ENCODE results near the gene CAPN13. TPM values are rescaled to one million over a fixed set of nuclear protein-coding genes. Genes with fewer than 3 reads are reported as not detected.
A peak's percentile ranks its signal among the peaks of the same experiment; 100 is the strongest.

CAPN13 gene
- total RNA-seq, 1 donor from 2014 or later: 19.2 TPM

DNA sequence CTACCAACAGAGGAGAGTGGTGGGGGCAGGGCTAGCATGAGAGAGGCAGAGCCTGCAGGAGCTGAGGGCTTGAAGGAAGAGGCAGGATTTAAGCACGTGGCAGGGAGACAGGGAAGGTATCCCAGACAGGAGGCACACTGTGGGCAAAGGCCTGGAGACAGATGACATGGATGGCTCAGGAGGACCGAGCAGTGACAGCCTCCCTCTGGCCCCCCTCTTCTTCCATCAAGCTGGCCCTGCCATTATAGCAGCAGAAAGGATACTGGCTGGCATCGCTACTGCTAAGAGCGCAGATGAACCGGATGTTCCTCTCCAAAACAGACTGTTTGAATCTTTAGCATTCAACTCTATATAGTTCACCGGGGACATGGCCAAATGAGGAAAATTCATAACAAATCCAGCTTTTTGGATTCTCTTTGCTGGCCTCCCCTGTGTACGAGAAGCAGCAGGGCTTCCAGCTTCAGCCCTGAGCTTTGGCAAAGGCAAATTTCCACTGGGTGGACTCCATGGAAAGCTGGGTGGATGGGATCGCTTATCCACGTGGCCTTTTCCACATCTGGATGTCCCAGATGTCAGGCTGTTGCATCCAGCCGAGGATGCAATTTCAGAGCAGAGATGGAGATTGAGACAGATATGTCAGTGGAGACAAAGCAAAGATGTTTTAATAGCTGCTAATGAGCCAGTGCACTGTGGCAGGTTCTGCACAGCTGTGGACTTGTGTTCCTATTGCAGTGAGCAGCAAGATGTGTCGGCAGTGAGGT is 36.2 kb downstream of the CAPN13 start:
- TF ChIP-seq, protein P1, sequence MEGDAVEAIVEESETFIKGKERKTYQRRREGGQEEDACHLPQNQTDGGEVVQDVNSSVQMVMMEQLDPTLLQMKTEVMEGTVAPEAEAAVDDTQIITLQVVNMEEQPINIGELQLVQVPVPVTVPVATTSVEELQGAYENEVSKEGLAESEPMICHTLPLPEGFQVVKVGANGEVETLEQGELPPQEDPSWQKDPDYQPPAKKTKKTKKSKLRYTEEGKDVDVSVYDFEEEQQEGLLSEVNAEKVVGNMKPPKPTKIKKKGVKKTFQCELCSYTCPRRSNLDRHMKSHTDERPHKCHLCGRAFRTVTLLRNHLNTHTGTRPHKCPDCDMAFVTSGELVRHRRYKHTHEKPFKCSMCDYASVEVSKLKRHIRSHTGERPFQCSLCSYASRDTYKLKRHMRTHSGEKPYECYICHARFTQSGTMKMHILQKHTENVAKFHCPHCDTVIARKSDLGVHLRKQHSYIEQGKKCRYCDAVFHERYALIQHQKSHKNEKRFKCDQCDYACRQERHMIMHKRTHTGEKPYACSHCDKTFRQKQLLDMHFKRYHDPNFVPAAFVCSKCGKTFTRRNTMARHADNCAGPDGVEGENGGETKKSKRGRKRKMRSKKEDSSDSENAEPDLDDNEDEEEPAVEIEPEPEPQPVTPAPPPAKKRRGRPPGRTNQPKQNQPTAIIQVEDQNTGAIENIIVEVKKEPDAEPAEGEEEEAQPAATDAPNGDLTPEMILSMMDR (IDR thresholded peaks at IDR 0.05): no peak
- DNase-seq (no peak), ATAC-seq (no peak)
- Histone ChIP-seq H3K4me3 (no peak overlapping the region), H3K27me3 (peaks cover 7% of the 10 kb centered on the region), H3K36me3 (no peaks in the 10 kb centered on the region), H3K27ac (no peak overlapping the region), H3K4me1 (no peaks in the 10 kb centered on the region), H3K9me3 (no peaks in the 10 kb centered on the region)
- intact Hi-C loops (cut with DNase I): no loop called here

DNA sequence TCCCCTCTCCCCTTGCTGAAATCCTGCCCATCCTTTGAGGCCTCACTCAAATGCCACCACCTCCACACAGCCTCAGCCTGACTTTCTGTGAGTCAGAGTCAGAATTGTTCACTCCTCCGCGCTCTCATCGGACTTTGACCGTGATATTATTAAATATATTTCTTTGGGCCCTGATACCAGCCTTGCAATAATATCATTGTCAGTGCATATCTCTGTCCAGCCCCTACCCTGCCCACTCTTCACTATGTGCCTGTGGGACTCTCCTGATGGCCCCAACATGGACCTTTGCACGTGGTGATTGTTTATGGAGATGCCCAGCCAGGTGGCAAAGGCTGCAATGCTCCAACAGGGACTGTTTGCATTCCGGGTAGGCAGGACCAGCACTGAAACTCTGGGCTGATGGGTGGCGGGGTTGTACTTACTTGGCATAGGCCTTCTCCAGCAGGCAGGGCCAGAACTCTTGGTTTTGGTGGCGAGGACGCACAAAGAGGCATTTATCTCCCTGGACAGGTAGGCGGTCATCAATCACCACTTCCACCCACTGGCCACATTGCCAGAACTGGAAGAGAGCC is 37.3 kb downstream of the CAPN13 start:
- intact Hi-C loops (cut with DNase I): no loop called here
- no peaks in the 10 kb centered on the region for H3K4me1 ChIP-seq
- H3K4me3 ChIP-seq: no peak overlapping the region
- DNase-seq (no peak), ATAC-seq (no peak)
- no peak overlapping the region for H3K27ac ChIP-seq
- no peaks in the 10 kb centered on the region for H3K36me3 ChIP-seq
- no peaks in the 10 kb centered on the region for H3K9me3 ChIP-seq
- TF ChIP-seq, protein P1 (IDR thresholded peaks at IDR 0.05): no peak
- H3K27me3 ChIP-seq: peaks cover 4% of the 10 kb centered on the region

GRCh38 chr2:30769481-30769780 is 37.8 kb downstream of the CAPN13 start:
- Histone ChIP-seq H3K4me3 (no peak overlapping the region), H3K9me3 (no peaks in the 10 kb centered on the region), H3K4me1 (no peaks in the 10 kb centered on the region), H3K27ac (no peak overlapping the region), H3K36me3 (no peaks in the 10 kb centered on the region), H3K27me3 (peaks cover 4% of the 10 kb centered on the region)
- no peak for ATAC-seq
- no peak for DNase-seq
- TF ChIP-seq, protein P1 (IDR thresholded peaks at IDR 0.05): no peak
- intact Hi-C loops (cut with DNase I): no loop called here

GRCh38 chr2:30768708-30769480 is 38.4 kb downstream of the CAPN13 start:
- no peaks in the 10 kb centered on the region for H3K9me3 ChIP-seq
- peaks cover 4% of the 10 kb centered on the region for H3K27me3 ChIP-seq
- no peak overlapping the region for H3K4me3 ChIP-seq
- peak; percentile 58 for ATAC-seq
- no peaks in the 10 kb centered on the region for H3K4me1 ChIP-seq
- no peaks in the 10 kb centered on the region for H3K36me3 ChIP-seq
- DNase-seq: no peak
- intact Hi-C loops (cut with DNase I): no loop called here
- TF ChIP-seq, protein P1 (IDR thresholded peaks at IDR 0.05): no peak
- no peak overlapping the region for H3K27ac ChIP-seq

GRCh38 chr2:30768036-30768686 is 39.1 kb downstream of the CAPN13 start:
- Histone ChIP-seq H3K27me3 (peaks cover 4% of the 10 kb centered on the region), H3K4me1 (no peaks in the 10 kb centered on the region), H3K4me3 (no peak overlapping the region), H3K27ac (no peak overlapping the region), H3K36me3 (no peaks in the 10 kb centered on the region), H3K9me3 (no peaks in the 10 kb centered on the region)
- intact Hi-C loops (cut with DNase I): no loop called here
- ATAC-seq (peak; percentile 5), DNase-seq (no peak)
- TF ChIP-seq, protein P1 (IDR thresholded peaks at IDR 0.05): no peak

All from upper lobe of right lung (tissue), 1 donor.